NCI-H82 treated with DMSO at 0.1 percent for 48 hours (cell line): ENCODE data around the gene TBX20.
A peak's percentile ranks its signal among the peaks of the same experiment; 100 is the strongest.

ENCODE experiments used
- DNase-seq: peaks from one replicate; lab custom pipeline; 2025; ENCODE audit not compliant: unreplicated experiment; lab: John Stamatoyannopoulos, UW

Gene TBX20

GRCh38 chr7:35253710-35254495, at the start of gene TBX20:
Gene TBX20, minus strand, starts transcription at chr7:35254100. Its CDS starts 480 bp downstream, at chr7:35253620.
- DNase-seq: peak; percentile 32

DNA sequence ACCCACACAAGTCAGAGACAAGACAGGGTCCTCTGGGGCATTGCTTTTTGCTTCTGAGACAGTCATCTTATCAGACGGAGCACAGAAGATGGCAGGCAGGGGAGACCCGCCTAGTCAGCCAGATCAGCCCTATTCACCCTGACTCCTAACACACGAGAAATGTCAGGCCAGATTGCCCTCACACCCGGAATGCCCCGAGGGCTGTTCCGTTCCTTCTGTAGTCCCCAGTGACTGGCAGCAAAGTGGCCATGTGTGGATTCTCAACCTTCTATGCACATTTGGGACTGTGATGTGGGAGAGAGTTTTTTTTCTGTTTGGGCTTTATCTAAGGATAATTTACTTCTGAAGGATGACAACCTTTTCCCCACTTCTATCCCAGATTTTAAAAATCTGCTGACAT, 35.5 kb upstream of the TBX20 start:
- DNase-seq: no peak

GRCh38 chr7:35286986-35287385, 33.1 kb upstream of the TBX20 start:
- DNase-seq: no peak

GRCh38 chr7:35286422-35286821, 32.5 kb upstream of the TBX20 start:
- no peak for DNase-seq

GRCh38 chr7:35285799-35286198, 31.9 kb upstream of the TBX20 start:
- DNase-seq: no peak

DNA sequence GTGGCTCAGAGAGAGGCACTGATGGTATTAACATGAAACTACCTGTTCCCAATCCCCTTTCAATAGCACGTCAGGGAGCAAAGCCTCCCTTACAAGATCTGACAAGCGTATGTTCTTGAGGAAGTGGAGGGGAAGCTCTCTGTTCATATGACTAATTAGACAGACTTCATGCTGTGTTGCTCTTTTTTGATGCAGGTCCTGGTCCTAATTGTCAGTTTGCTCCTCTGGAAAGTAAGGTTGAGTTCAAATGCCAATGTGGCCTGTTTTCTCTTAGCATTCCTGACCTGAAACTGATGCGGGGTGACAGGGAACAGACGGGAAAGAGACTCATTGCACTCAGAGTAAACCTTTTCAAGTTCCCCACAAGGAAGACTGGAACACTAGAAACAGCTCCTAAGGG, 27.0 kb upstream of the TBX20 start:
- DNase-seq: no peak

DNA sequence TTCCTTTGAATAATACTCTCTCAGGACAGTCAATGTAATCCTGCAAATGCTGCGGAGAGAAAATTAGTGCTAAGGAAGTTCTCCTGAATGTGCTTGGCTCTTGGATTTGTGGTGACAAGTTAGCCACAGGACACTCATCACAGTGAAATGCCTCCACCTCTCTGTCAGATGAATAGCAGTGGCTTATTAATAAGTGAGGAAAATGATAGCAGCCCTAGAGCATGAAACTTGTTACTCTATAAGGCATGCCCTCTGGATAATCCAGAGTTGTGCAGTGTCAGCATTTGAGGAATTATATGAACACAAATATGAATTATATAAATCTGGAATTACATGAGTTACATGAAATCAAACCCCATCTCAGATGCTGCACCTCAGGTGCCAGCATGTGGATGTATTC, 23.5 kb upstream of the TBX20 start:
- no peak for DNase-seq

- DNase-seq: no peak
These were observed 18.3 kb upstream of the TBX20 start for GRCh38 chr7:35272246-35272645.

GRCh38 chr7:35268953-35269352, 15.1 kb upstream of the TBX20 start:
- DNase-seq: peak; percentile 88

- no peak for DNase-seq
These were observed 13.5 kb upstream of the TBX20 start for GRCh38 chr7:35267411-35267810.

DNA sequence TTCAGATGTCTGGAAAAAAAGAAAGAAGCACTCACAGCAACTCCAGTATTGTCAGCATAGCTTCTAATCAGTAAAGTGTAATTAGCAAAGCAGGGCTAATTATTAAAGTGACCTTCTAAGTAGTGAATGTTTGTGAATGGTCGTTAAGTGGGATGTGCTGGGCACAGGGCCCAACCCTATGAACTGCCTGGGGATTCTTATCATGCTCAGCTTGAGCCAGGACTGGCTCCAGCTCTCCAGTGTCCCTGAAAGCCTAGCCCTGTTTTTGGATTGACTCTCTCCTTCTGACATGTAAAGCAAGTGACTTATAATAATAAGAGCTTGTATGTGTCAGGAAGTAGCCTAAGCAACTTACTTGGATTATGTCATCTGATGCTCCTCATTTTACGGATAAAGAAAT, 9.5 kb upstream of the TBX20 start:
- DNase-seq: no peak

DNA sequence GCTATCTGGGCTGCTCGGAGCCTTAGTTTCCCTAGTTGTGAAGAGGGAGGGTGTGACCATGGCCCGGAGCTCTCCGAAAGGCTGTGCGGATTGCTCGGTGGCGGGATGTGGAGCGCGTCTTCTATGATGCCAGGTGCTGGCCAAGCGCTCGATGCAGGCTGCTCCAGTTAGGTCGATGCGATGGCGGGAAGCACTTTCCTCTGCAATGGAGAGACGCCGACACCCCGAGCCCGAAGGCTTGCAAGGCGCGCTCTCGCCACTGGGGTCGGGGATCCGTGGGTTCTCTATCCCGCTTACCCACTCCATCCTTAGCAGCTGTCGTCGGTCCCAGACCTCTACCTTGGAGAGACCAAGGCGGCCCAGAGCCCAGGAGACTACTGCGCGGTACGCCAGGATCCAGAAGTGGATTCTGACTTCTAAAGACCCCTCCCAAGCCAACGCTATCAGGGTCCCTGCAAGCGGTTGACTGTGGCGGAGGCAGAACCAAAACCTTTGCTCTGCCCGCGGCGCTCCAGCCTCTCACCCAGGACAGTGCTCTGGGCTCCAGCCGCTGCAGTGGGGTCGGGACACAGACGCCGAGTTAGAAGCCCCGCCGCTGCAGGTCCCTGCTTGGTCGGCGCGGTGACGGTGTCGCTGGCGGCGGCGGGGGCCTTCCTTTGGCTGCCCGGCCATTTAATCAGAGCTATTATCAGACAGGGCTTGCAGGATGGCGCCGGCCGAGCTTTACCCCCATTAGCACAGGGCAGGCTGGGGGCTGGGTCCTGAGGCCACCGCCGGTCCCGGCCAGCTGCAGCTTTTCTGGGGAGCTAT, 7.8 kb upstream of the TBX20 start:
- no peak for DNase-seq

GRCh38 chr7:35261041-35261440, 7.1 kb upstream of the TBX20 start:
- no peak for DNase-seq

DNA sequence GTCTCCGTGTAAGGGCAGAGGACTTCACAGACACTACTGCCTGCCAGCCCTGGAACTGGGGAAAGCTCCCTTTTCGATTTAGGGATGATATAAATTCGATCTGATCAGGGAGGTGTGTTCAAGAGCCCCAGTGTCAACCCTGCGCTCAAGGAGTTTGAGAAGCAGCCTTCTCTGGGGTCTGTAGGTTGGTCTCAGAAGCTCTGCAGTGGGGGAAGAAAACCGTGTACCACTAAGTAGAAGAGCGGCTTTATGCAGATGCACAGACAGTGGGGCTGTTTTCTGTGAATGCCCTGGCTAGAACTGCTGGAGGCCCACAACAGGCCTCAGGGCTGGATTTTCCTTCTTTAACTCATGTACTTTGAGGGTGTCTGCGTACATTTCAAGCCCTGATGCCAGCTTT, 6.3 kb upstream of the TBX20 start:
- no peak for DNase-seq

GRCh38 chr7:35259523-35259908, 5.6 kb upstream of the TBX20 start:
- no peak for DNase-seq

DNA sequence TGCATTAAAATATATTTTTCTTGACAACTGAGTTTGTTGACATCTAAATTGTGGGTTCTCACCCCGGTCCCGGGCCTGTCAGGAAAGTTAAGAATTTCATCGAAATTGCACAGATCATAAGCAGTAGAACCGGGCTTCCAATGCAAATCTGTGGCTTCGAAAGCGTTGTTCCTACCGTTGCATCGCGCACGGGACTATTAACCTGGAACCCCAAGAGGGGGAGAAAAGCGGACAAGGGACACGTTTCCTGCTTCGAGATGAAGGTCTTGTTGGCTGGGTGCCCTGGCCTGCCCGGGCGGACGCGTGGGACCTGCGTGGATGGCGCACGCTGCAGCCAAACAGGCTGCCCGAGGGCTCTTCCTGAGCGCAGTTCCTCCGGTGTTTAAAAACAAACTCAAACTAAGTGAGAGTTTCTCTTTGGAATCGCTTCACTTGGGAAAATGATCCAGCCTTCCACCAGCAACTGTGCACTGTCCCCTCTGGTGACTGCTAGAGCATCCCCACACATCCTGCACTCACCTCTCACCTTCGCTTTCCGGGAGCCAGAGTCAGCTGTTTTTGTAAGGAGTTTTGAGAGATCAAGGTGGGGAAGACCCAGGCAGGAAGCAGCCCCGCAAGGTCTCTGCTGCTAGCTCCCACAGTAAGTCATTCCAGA, 5.1 kb upstream of the TBX20 start:
- no peak for DNase-seq

DNA sequence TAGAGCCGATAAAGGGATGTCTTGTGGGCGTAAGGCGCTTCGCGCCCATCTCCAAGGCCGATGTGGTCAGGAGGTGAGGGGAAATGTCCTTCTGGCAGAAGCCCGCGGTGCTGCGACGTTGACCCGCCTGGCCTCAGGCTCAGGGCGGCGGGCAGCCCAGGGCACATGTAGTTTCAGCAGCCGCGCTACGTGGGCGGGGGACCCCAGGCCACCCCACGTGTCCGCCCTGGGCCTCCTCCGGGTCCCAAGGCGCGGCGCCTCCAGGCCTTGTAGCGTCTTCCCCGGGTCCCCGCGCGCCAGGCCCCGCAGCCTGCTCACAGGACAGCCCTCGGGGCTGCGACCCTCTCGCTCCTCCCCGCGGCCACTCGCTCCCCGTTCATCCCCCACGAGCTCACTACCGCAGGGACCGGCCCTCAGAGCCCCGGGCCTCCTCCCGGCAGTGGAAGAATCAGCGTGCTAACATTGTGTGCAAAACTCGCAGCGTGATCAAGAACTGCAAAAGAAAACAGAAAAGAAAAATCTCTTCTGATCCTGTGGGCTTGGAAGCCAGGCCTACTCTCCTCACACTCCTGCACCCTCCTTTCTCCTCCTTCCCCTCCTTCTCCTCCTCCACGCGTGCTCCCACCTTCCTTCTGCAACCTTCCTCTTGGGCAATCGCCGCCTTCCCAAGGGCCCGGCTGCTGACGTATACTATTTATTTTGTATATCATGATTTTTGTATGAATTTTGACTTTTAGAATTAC, 4.4 kb upstream of the TBX20 start:
- DNase-seq: no peak

- no peak for DNase-seq
These were observed 3.6 kb upstream of the TBX20 start for GRCh38 chr7:35257251-35258124.

GRCh38 chr7:35256256-35257175, 2.6 kb upstream of the TBX20 start:
- DNase-seq: no peak
